Measurements from ENCODE around the gene RBPJ.

DNA sequence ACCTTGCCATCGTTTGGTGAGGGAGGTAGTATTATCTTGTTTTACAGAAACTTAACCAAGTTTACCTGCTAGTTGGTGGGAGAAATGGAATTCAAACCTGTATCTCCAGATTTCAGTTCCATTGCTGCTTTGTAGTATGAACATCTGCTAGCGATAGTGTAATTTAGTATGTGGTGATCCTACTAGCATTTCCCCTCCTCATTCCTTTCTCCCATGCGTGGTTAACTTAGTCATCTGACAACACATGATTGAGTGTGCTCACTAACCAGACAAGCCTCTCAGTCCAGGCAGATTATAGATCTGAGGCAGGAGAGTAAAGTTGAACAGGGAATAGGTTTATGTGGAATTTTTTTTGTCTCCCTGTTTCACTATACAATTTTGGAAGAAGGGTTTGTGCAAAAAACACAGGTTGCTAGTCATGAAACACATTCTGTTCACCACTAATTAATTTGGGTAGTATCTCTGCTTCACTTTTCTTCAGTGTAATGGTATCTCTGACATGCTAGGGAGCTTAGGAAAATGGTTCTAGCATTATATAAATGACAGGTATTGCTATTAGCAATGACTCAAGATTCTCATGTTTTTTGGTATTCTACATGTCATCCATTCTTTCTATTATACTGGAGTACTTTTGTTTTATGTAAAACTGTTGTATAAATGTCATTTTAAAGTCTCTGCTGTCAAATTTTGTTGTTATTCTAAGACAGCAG, 21.7 kb downstream of the RBPJ start:
- TF ChIP-seq, protein P1, sequence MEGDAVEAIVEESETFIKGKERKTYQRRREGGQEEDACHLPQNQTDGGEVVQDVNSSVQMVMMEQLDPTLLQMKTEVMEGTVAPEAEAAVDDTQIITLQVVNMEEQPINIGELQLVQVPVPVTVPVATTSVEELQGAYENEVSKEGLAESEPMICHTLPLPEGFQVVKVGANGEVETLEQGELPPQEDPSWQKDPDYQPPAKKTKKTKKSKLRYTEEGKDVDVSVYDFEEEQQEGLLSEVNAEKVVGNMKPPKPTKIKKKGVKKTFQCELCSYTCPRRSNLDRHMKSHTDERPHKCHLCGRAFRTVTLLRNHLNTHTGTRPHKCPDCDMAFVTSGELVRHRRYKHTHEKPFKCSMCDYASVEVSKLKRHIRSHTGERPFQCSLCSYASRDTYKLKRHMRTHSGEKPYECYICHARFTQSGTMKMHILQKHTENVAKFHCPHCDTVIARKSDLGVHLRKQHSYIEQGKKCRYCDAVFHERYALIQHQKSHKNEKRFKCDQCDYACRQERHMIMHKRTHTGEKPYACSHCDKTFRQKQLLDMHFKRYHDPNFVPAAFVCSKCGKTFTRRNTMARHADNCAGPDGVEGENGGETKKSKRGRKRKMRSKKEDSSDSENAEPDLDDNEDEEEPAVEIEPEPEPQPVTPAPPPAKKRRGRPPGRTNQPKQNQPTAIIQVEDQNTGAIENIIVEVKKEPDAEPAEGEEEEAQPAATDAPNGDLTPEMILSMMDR (conservative IDR thresholded peaks at IDR 0.05 in 1 of 2, IDR thresholded peaks at IDR 0.05 in 1 of 2; ENCODE audit: low read depth in 1 of 2, low read length in 2 of 2): no peak
- no peak for TF ChIP-seq EZH2 (IDR thresholded peaks at IDR 0.05; ENCODE audit: low read length, missing control alignments)
